ENCODE data around the gene ZMAT2. TPM values are rescaled to one million over a fixed set of nuclear protein-coding genes. Genes with fewer than 3 reads are reported as not detected.
"Not testable (repeated sequence)": the region's sequence is repeated elsewhere in the genome, so short reads cannot be mapped to it uniquely, and the experiment has no call there.

Gene ZMAT2
- total RNA-seq, 4 donors from 2014 or later: 28.2 to 48.6 (median 41.2) TPM

DNA sequence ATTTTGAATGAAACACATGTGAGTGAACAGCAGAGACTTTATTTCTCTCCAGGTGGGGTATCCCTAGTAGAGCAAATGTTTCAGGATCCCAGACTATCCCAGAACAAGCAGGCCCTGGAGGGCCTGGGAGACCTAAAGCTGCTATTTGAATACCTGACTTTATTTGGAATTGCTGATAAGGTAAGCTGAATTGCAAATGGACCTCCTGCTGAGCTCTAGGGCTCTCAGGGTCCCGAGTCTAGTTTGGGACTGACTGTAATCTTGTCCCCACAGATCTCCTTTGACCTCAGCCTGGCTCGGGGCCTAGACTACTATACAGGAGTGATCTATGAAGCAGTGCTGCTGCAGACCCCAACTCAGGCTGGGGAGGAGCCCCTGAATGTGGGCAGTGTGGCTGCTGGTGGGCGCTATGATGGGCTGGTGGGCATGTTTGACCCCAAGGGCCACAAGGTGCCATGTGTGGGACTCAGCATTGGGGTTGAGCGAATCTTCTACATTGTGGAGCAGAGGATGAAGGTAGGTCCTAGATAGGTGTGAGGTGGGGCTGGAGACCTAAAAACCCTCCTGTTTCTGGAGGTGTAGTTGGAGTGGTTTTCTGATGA, 3.3 kb upstream of the ZMAT2 start:
- WGBS, 2 donors: 84 to 89% methylated on average over 4 of the region's 4 CpGs
- TF ChIP-seq, protein P1, sequence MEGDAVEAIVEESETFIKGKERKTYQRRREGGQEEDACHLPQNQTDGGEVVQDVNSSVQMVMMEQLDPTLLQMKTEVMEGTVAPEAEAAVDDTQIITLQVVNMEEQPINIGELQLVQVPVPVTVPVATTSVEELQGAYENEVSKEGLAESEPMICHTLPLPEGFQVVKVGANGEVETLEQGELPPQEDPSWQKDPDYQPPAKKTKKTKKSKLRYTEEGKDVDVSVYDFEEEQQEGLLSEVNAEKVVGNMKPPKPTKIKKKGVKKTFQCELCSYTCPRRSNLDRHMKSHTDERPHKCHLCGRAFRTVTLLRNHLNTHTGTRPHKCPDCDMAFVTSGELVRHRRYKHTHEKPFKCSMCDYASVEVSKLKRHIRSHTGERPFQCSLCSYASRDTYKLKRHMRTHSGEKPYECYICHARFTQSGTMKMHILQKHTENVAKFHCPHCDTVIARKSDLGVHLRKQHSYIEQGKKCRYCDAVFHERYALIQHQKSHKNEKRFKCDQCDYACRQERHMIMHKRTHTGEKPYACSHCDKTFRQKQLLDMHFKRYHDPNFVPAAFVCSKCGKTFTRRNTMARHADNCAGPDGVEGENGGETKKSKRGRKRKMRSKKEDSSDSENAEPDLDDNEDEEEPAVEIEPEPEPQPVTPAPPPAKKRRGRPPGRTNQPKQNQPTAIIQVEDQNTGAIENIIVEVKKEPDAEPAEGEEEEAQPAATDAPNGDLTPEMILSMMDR (IDR thresholded peaks at IDR 0.05): no peak
- no peak for TF ChIP-seq POLR2A (IDR thresholded peaks at IDR 0.05)
- DNase-seq (ENCODE audit: low spot score in 2 of 2): no peak
- no peak overlapping the region for H3K4me3 ChIP-seq (ENCODE audit: low read depth, poor library complexity, severe bottlenecking)
- intact Hi-C loops (cut with DNase I; ENCODE audit: low total_unique reads): no loop called here

DNA sequence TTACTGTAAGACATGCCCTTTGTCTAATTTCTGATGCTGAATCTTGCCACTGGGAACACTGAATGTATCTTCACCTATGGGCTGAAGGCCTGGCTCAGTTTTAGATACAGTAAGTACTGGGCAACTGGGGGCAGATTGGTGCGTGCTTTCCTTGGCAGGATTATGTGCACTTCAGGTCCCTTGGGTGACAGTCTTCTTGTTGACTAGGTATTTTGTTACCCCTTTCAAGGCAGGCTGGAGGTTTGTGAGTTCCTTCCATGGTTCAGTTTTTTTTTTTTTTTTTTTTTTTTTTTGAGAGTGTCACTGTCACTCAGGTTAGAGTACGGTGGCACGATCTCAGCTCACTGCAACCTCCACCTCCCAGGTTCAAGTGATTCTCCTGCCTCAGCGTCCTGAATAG, 7.6 kb downstream of the ZMAT2 start:
- no peak overlapping the region for H3K4me3 ChIP-seq (ENCODE audit: low read depth, poor library complexity, severe bottlenecking)
- TF ChIP-seq POLR2A (IDR thresholded peaks at IDR 0.05): no peak
- TF ChIP-seq, protein P1 (IDR thresholded peaks at IDR 0.05): no peak
- 84 to 87% methylated on average over 4 of the region's 4 CpGs for WGBS, 2 donors
- DNase-seq (ENCODE audit: low spot score in 2 of 2): no peak
- intact Hi-C loops (cut with DNase I; ENCODE audit: low total_unique reads): no loop called here

DNA sequence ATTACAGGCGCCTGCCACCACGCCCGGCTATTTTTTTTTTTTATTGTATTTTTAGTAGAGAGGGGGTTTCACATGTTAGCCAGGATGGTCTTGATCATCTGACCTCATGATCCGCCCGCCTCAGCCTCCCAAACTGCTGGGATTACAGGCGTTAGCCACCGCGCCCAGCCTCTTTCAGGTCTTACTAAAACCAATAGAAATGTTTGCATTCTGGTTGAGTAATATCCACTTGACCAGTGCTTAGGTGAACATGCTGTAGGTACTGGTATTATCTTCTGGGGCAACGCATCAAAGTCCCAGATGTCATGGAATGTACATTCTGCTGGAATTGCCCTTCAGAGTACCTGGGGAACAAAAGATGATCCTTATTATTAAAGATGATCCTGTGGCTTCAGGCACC, 8.5 kb downstream of the ZMAT2 start:
- DNase-seq (ENCODE audit: low spot score in 2 of 2); intact Hi-C loops (cut with DNase I; ENCODE audit: low total_unique reads); H3K4me3 ChIP-seq (ENCODE audit: low read depth, poor library complexity, severe bottlenecking): not testable (repeated sequence)
- 92 to 94% methylated on average over 9 of the region's 9 CpGs for WGBS, 2 donors

DNA sequence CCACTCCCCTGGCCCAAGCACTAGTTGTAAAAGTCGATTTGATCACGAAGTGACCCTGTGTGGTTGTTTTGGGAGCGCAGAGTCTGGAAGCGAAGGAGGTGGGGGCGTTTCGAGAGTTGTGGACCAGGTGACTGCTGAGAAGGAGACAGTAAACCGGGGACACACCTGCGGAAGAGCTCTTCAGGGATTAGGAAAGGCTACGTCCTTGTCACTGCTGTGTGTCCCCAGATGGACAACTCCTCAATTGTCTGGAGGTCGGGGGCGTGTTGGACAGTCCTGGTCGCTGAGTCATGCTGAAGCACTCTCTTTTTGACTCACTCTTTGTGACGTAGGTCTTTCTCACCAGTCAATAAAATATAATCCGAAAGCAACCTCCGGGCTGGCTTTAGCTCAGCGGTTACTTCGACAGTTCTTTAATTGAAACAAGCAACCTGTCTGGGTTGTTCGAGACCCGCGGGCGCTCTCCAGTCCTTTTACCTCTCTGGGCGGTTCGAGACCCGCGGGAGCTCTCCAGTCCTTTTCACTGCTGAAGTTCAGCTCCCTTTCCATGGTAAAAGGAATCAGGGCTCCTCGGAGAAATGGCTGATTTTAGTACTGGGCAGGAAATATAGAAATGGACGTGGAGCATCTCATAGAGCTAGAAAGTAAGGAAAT, 10.8 kb downstream of the ZMAT2 start:
- peak; percentile 95 to 96 for DNase-seq (ENCODE audit: low spot score in 2 of 2)
- TF ChIP-seq, protein P1 (IDR thresholded peaks at IDR 0.05): no peak
- no peak for TF ChIP-seq POLR2A (IDR thresholded peaks at IDR 0.05)
- peak overlapping the region; percentile 31 for H3K4me3 ChIP-seq (ENCODE audit: low read depth, poor library complexity, severe bottlenecking)
- 0 to 1% methylated on average over 27 of the region's 27 CpGs for WGBS, 2 donors
- intact Hi-C loops (cut with DNase I; ENCODE audit: low total_unique reads): no loop called here

DNA sequence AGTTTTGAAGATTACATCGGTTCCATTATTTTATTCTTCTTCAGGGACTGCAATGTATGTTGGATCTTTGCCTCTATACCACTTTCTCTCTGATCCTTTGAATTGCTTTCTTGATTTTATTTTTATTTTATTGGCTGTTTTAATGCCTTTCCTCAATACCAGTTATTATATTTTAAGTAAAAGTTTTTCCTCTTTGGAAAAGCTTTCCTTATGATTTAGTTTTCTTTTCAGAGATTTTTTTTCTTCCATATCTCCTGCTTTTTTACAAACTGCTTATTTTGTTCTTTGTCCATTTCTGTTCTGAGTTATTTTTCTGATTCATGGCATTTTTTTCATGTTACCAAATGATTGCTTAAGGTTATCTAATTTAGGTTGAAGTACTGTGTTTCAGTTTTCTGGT, 11.5 kb downstream of the ZMAT2 start:
- no peak for DNase-seq (ENCODE audit: low spot score in 2 of 2)
- H3K4me3 ChIP-seq (ENCODE audit: low read depth, poor library complexity, severe bottlenecking): no peak overlapping the region
- intact Hi-C loops (cut with DNase I; ENCODE audit: low total_unique reads): no loop called here
- WGBS, 2 donors: 68 to 88% methylated on average over 1 of the region's 1 CpG
- TF ChIP-seq, protein P1 (IDR thresholded peaks at IDR 0.05): no peak

DNA sequence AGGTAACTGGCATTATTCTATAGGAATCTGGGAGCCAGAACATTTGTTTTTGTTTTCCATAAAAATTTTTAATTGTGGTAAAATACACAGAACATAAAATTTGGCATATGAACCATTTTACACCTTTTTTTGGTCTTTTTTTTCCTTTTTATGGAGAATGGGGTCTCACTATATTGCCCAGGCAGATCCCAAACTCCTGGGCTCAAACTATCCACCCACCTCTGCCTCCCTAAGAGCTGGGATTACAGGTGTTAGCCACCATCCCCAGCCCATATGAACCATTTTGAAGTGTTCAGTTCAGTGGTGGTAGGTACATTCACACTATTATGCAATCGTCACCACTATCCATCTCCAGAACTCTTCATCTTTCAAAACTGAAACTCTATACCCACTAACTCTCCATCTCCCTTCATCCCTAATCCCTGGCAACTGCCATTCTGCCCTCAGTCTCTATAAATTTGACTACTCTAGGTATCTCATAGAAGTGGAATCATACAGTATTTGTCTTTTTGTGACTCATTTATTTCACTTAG, 13.4 kb downstream of the ZMAT2 start:
- no peak overlapping the region for H3K4me3 ChIP-seq (ENCODE audit: low read depth, poor library complexity, severe bottlenecking)
- intact Hi-C loops (cut with DNase I; ENCODE audit: low total_unique reads): no loop called here
- WGBS, 2 donors: 90 to 93% methylated on average over 1 of the region's 1 CpG
- DNase-seq (ENCODE audit: low spot score in 2 of 2): no peak
- no peak for TF ChIP-seq POLR2A (IDR thresholded peaks at IDR 0.05)
- TF ChIP-seq, protein P1 (IDR thresholded peaks at IDR 0.05): no peak

DNA sequence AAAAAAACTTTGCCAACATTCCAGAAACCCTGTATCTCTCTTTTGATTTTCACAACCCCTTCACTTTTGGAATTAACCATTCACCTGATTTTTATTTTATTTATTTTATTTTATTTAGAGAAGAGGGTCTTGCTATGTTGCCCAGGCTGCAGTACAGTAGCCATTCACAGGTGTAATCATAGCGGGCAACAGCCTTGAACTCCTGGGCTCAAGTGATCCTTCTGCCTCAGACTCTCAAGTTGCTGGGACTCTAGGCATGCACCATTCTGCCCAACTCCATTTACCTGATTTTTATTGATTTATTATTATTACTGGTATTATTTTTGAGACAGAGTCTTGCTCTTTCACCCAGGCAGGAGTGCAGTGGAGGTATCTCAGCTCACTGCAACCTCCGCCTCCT, 16.0 kb downstream of the ZMAT2 start:
- intact Hi-C loops (cut with DNase I; ENCODE audit: low total_unique reads); H3K4me3 ChIP-seq (ENCODE audit: low read depth, poor library complexity, severe bottlenecking); DNase-seq (ENCODE audit: low spot score in 2 of 2): not testable (repeated sequence)
- whole genome bisulfite sequencing, 2 donors: 96 to 97% methylated on average over 2 of the region's 2 CpGs
